Esophagus (tissue), 2 donors: ENCODE data around the gene GSTM1. TPM values are rescaled to one million over a fixed set of nuclear protein-coding genes. Genes with fewer than 3 reads are reported as not detected.
"Not testable (repeated sequence)": the region's sequence is repeated elsewhere in the genome, so short reads cannot be mapped to it uniquely, and the experiment has no call there.

Experiments used
- H3K27ac ChIP-seq, 2 donors: one replicate each; pipeline ENCODE4 v1.5.1; 2013; ENCODE audit warnings: low read depth in 2 of 2, mild to moderate bottlenecking in 2 of 2, inconsistent platforms in 1 of 2, low read length in 1 of 2, moderate library complexity in 1 of 2
- H3K27me3 ChIP-seq, 2 donors: one replicate each; pipeline ENCODE4 v1.6.1; 2013; ENCODE audit warnings: low read length in 2 of 2, control low read depth in 1 of 2, mild to moderate bottlenecking in 1 of 2; ENCODE audit not compliant: insufficient read depth in 2 of 2, control insufficient read depth in 1 of 2
- H3K36me3 ChIP-seq, 2 donors: one replicate each; pipeline ENCODE4 v1.6.1; 2013; ENCODE audit warnings: low read length in 1 of 2; ENCODE audit not compliant: control insufficient read depth in 2 of 2, insufficient read depth in 2 of 2
- H3K4me1 ChIP-seq, 2 donors: one replicate each; pipeline ENCODE4 v1.6.1; 2013; ENCODE audit warnings: low read length in 1 of 2; ENCODE audit not compliant: control insufficient read depth in 2 of 2, insufficient read depth in 2 of 2
- H3K4me3 ChIP-seq, 2 donors: one replicate each; pipeline ENCODE4 v1.5.1; 2013; ENCODE audit warnings: low read length in 2 of 2, mild to moderate bottlenecking in 2 of 2, low read depth in 1 of 2, moderate library complexity in 1 of 2
- H3K9me3 ChIP-seq, 2 donors: one replicate each; pipeline ENCODE4 v1.6.1; 2013; ENCODE audit warnings: mild to moderate bottlenecking in 2 of 2, low read depth in 1 of 2, low read length in 1 of 2, moderate library complexity in 1 of 2; ENCODE audit not compliant: control insufficient read depth in 2 of 2, insufficient read depth in 1 of 2
- WGBS, 2 donors: extraction: QIAGEN DNeasy Blood & Tissue Kit; methylation state at CpG; one replicate each; pipeline ENCODE4 v1.1.7; 2013; 5-methylcytosine and 5-hydroxymethylcytosine counted together
- polyA plus RNA-seq, 2 donors: library from polyadenylated mRNA; stranded (reverse); fragments of 200-250 nt; gene quantifications; one replicate each; pipeline ENCODE4 v1.2.3, GENCODE V29; 2013
- donor health status: healthy with polysubstance abuse.
- donor health status: Bipolar disorder and iron deficiency.

GSTM1 gene
- polyA plus RNA-seq, 2 donors = 125 to 132 TPM

DNA sequence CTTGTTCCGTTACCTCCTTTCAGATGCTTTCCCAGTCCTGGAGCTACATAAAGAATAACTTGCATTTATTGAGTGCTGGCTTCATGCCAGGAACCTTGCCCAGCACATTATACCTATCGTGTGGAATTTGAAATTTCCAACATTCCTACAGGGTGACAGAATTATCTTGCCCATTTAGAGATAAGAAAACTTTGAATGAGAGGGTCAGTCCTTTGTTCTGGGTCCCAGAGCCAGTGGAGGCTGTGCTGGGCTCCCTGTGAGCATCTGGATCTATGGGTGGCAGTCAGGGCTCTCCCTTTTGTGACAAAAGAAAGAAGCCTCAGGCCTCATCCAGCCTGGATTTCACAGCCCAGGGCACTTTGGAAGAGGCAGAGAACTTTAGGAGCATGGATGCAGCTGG lies 28.5 kb upstream of the GSTM1 start:
- H3K27me3 ChIP-seq = no peaks in the 10 kb centered on the region
- peaks cover 0 to 10% of the 10 kb centered on the region in 2 donors for H3K4me1 ChIP-seq
- no peaks in the 10 kb centered on the region for H3K9me3 ChIP-seq
- peaks cover 0 to 6% of the 10 kb centered on the region in 2 donors for H3K36me3 ChIP-seq
- WGBS, 2 donors = 59 to 63% methylated on average over 2 of the region's 2 CpGs
- H3K4me3 ChIP-seq = no peak overlapping the region
- H3K27ac ChIP-seq = no peak overlapping the region

DNA sequence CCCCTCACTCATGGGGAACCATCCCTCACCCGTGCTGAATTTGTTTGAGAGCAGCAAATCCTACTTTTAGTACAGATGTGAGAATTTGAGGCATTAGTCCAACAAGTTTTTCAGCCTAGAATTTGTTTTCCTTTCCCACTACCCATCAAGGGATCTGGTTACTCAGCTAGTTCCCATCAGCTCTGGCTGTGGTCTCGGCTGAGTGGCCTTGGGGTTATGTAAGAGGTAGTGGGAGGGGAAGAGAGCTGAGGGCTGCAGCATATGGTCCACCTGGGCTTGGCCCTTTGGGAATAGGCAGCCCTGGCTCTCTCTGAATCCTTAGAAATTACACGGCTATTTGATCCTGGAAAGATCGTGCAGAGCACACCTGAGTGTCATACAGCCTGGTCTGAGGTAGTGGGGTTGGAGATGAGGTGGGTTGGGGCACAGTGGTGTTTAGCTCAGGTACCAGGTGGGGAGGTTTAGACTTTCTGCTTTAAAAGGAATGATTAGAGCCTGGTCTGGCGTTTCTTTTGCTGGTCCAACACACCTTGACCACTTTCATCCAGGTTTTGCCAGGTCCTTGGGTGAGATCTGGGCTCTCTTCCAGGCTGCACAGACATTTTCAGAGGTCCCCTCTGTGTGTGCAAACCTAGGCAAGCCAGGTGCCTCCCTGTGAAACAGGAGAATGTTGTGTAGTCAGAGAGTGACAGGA lies 27.5 kb upstream of the GSTM1 start:
- Histone ChIP-seq H3K27ac (no peak overlapping the region), H3K9me3 (no peaks in the 10 kb centered on the region), H3K27me3 (no peaks in the 10 kb centered on the region), H3K4me1 (peaks cover 0 to 5% of the 10 kb centered on the region in 2 donors), H3K4me3 (no peak overlapping the region), H3K36me3 (peaks cover 0 to 6% of the 10 kb centered on the region in 2 donors)
- WGBS, 2 donors = 60 to 83% methylated on average over 5 of the region's 5 CpGs

DNA sequence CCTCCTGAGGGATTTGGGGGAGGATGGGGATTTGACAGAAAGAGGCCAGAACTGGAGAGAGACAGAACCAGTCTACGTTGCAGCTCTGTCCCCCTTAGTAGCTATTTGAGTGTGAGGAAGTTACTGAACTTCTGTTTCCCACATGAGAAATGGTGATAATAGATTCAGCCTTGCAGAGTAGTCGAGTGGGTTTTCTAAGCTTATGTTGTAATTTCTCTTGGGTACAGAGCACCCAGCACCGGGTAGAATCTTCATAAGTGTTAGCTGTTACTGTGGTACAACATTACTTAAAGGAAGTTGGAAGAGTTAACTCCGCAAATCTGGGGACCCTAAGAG lies 27.0 kb upstream of the GSTM1 start:
- WGBS, 2 donors = 72 to 79% methylated on average over 3 of the region's 4 CpGs
- H3K27me3 ChIP-seq, H3K4me1 ChIP-seq, H3K36me3 ChIP-seq, H3K9me3 ChIP-seq, H3K27ac ChIP-seq, H3K4me3 ChIP-seq: not testable (repeated sequence)

DNA sequence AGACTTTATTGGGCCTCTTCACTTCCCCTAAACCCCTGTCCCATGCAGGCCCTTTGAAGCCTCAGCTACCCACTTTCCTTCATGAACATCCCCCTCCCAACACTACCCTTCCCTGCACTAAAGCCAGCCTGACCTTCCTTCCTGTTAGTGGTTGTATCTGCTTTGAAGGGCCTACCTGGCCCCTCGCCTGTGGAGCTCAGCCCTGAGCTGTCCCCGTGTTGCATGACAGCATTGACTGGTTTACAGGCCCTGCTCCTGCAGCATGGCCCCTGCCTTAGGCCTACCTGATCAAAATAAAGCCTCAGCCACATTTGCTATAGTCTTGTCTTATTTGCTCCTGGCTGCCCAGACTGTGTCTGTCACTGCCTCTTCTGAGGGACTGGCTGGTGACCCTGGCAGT lies 26.2 kb upstream of the GSTM1 start:
- Histone ChIP-seq H3K36me3 (peaks cover 0 to 6% of the 10 kb centered on the region in 2 donors), H3K9me3 (no peaks in the 10 kb centered on the region), H3K4me3 (no peak overlapping the region), H3K27me3 (no peaks in the 10 kb centered on the region), H3K27ac (no peak overlapping the region), H3K4me1 (peaks cover 0 to 4% of the 10 kb centered on the region in 2 donors)
- 69 to 78% methylated on average over 2 of the region's 2 CpGs for WGBS, 2 donors

DNA sequence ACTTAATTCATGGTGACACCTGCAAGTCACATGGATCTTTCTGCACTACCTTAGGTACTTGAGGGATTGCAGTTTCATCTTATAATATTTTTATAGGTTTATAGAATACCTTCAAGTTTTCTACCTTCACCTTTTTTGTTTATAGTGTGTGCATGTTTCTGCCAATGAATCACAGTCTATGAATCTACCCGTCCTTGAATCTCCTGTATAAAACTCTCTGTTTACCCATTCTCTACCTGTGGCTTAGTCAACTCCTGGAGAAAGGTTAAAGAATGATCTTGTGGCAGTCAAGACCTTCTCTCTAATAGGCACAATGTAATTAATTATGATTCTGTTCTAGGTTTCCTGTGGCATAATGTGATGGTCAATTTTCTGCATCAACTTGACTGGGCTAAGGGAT lies 22.9 kb upstream of the GSTM1 start:
- Histone ChIP-seq H3K4me3 (no peak overlapping the region), H3K27ac (no peak overlapping the region), H3K9me3 (no peaks in the 10 kb centered on the region), H3K36me3 (no peaks in the 10 kb centered on the region), H3K4me1 (no peaks in the 10 kb centered on the region), H3K27me3 (no peaks in the 10 kb centered on the region)
- WGBS, 2 donors = 79 to 81% methylated on average over 1 of the region's 1 CpG

DNA sequence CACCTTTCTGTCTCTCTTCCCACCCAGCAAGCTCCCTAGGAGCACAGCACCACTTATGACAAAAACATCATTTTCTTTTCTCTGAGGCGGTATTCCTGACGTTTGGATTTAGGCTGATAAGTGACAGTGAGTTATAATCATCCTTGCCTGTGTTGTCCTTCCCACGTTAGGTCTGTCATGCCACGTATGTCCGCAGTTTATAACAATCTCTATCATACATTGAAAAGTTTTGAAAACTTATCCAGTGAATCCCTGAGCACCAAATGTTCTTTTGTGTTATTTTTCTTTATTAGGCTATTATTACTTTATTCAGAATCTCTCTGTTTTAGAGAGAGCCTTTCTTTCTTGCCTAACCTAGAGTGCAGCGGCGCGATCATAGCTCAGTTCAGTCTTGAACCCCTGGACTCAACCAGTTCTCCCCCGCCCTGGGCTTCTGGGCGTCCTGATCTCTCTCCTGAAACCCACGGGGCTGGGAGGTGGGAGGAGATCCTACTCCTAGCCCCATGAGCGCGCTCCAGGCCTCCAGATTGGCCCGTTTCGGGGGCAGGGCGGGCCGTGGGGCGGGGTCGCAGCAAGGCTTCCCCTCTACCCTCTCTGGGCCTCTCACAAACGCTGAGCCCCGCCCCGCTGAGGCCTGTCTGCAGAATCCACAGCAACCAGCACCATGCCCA lies 20.0 kb upstream of the GSTM1 start, which contains the start of gene GSTM2:
Gene GSTM2, plus strand, starts transcription at position 606 of the 671 bp plus-strand sequence. Its CDS starts 59 bp downstream, at position 665.
- Histone ChIP-seq H3K36me3 (no peaks in the 10 kb centered on the region), H3K4me1 (no peaks in the 10 kb centered on the region), H3K4me3 (peak within 1 kb of the TSS; percentile 48 to 56), H3K9me3 (no peaks in the 10 kb centered on the region), H3K27ac (peak within 1 kb of the TSS in 1 of 2 donors; percentile 66), H3K27me3 (no peaks in the 10 kb centered on the region)
- WGBS, 2 donors = 9 to 13% methylated on average over 22 of the region's 22 CpGs

DNA sequence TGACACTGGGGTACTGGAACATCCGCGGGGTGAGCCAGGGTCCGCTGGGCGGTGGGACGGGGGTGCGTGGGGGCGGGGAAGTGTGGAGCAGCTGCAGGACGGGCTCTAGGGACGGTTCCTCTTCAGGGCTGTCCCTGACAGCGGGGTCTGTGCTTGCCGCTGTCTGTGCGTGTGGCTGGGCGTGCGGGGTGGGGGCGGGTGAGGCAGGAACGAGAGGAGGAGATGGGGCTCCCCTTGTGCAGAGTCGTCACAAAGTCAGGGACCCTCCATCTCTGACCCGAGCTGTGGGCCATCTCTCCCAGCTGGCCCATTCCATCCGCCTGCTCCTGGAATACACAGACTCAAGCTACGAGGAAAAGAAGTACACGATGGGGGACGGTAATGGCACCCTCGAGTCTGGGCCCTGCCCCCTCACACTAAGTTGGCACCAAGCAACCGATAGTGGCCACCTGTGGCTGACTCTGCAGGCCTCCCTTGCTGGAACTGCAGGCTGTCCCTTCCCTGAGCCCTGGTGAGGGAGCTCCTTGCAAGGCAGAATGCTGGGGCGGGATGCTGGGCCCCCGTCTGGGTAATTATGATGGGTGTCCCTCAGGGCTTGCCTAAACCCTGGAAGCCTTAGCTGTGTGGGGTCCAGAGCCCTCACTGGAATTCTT lies 19.4 kb upstream of the GSTM1 start:
- 10 to 11% methylated on average over 26 of the region's 26 CpGs for WGBS, 2 donors
- Histone ChIP-seq H3K4me1 (no peaks in the 10 kb centered on the region), H3K4me3 (peak overlapping the region; percentile 48 to 56), H3K27me3 (no peaks in the 10 kb centered on the region), H3K9me3 (no peaks in the 10 kb centered on the region), H3K36me3 (no peaks in the 10 kb centered on the region), H3K27ac (peak overlapping the region in 1 of 2 donors; percentile 66)

DNA sequence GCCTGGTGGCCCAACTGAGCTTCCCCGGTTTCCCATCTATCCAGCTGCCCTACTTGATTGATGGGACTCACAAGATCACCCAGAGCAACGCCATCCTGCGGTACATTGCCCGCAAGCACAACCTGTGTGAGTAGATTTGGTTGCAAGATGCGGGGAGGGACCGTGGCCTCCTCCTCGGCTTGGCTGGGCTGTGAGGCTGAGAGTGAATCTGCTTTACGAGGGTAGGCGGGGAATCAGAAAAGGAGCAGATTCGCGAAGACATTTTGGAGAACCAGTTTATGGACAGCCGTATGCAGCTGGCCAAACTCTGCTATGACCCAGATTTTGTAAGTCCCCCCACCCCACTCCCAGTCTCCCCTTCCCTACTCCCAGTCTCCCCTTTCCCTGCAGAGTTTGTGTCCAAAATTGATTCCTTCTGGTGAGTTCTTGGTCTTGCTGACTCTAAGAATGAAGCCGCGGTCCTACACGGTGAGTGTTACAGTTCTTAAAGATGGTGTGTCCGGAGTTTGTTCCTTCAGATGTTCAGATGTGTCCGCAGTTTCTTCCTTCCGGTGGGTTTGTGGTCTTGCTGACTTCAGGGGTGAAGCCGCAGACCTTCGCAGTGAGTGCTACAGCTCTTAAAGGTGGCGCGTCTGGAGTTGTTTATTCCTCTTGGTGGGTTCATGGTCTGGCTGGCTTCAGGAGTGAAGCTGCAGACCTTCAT lies 18.2 kb upstream of the GSTM1 start:
- no peak overlapping the region for H3K4me3 ChIP-seq
- no peak overlapping the region for H3K27ac ChIP-seq
- H3K36me3 ChIP-seq = no peaks in the 10 kb centered on the region
- H3K27me3 ChIP-seq = no peaks in the 10 kb centered on the region
- 90 to 93% methylated on average over 22 of the region's 22 CpGs for WGBS, 2 donors
- no peaks in the 10 kb centered on the region for H3K9me3 ChIP-seq
- no peaks in the 10 kb centered on the region for H3K4me1 ChIP-seq

DNA sequence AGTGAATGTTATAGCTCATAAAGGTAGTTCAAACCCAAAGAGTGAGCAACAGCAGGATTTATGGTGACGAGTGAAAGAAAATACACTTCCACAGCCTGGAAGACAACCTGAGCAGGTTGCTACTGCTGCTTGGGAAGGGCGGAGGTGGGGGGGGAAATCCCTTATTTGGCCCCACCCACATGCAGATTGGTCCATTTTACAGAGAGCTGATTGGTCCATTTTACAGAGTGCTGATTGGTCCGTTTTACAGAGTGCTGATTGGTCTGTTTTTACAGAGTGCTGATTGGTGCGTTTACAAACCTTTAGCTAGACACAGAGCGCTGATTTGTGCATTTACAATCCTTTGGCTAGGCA lies 17.7 kb upstream of the GSTM1 start:
- H3K27ac ChIP-seq, H3K36me3 ChIP-seq, H3K4me1 ChIP-seq, H3K4me3 ChIP-seq, H3K27me3 ChIP-seq, H3K9me3 ChIP-seq: not testable (repeated sequence)
- WGBS, 2 donors = 97 to 98% methylated on average over 4 to 5 of the region's 5 CpGs
